GM21576 (cell line): ENCODE measurements around the gene CD44.

ENCODE experiments used
- ATAC-seq: cut with Tn5 transposase; IDR thresholded peaks from one replicate; pipeline ENCODE4 v1.9.1; 2021; ENCODE audit warnings: mild to moderate bottlenecking, moderate library complexity; ENCODE audit not compliant: unreplicated experiment

Gene CD44

DNA sequence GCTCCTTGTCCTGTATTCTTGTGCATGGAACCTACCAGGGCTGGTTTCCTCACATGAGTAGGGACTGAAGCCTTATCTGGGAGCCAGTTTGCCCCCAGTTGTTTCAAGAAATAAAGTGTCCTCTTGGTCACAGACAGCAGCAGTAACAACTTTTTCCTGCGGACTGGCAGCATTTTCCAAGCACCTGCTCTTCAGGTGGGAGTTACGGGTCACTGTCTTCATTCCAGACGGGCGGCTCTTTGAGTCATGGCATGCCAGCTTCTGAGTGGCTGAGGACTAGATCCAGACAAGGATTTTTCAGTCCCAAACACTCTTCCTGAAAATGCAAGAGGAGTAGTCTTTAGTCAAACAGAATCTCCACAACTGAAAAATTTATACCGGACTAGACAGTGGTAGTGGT, 2.7 kb upstream of the CD44 start:
- ATAC-seq, result no peak

DNA sequence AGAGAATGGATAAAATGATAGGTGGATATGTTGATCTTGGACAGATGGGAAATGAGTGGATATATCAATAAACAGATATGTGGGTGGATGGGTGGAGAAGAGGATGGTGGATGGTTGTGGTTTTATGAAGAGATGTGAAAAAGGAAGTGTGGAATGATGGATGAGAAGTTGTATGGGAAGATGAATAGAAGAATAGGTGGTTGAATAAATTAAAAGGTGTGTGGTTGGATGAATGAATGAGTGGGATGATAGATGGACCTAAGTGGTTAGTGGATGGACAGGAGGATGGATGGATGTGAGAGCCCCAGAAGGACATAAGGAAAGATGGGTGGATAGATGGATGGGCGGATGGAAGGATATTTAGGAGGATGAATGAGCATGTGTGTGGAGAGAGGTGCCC, 913 bp upstream of the CD44 start:
- ATAC-seq, result no peak

- ATAC-seq, result no peak
Observed at GRCh38 chr11:35138606-35138942, 397 bp upstream of the CD44 start.

DNA sequence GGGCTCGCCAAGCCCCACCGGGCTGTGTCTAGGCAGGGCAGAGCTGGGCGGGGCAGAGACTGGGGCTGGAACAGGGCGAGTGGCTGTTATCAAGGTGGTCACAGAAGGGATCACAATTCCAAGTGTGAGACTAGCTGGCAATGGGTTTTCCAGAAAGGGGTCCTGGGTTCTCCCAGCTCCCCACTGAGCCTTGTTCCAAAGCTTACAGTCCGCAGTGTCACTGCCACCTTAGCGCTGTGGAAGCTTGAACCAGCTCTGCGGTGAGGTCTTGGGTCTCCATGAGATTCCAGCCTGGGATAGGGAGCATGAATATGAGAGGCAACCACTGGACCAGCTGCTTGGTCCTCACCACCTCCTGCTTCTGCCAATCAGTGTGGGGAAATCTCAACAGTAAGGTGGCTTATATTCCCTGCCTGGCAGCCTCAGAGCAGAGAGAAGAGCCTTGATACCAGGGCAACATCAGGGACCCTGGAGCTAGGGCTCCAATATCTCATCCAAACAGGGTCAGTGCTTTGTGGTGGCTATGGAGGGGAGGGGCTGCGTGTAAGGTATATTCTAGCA, 831 bp downstream of the CD44 start:
- no peak for ATAC-seq

- no peak for ATAC-seq
Observed at GRCh38 chr11:35141071-35141470, 2.1 kb downstream of the CD44 start.

GRCh38 chr11:35141571-35141971, 2.6 kb downstream of the CD44 start:
- ATAC-seq, result no peak

- no peak for ATAC-seq
Observed at GRCh38 chr11:35142481-35143075, 3.6 kb downstream of the CD44 start.

- no peak for ATAC-seq
Observed at GRCh38 chr11:35143297-35144135, 4.5 kb downstream of the CD44 start.

GRCh38 chr11:35144136-35144741, 5.3 kb downstream of the CD44 start:
- peak; percentile 55 for ATAC-seq

DNA sequence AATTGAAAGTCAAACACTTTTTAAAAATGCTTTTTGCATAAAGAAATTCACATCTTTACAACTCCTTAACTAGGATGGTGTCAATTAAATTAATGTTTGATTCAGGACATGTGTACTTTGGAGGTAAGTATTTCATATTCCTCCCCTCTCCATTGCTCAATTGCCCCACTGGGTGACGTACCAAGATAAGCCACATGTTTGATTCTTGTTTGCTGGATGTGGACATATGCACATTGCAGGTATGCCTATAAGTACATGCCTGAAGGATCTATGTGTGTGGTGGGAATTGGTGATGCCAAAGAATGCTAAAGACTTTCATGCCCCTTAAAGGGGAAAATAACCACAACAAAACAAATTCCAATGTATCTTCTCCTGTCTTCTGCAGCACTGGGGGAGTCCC, 5.8 kb downstream of the CD44 start:
- ATAC-seq, result no peak

DNA sequence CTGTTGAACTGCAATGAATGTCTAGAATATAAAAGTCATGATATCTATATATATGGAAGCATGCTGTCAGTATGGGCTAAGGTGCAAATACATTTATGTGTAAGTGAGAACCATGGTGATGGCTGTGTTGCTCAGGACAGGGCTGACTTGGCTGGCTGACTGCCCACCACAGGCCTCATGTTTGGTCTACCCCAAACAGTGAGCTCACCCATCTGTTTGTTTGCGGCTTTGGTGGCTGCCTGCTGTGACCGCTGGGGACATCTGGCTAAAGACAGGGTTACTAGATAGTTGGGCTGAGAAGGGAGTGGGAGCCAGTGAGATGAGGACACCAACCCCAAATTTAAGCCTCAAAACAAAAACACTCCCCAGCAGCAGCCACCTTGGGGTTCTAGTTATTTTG, 6.3 kb downstream of the CD44 start:
- peak; percentile 43 for ATAC-seq

- peak; percentile 28 for ATAC-seq
Observed at GRCh38 chr11:35146074-35146521, 7.1 kb downstream of the CD44 start.

DNA sequence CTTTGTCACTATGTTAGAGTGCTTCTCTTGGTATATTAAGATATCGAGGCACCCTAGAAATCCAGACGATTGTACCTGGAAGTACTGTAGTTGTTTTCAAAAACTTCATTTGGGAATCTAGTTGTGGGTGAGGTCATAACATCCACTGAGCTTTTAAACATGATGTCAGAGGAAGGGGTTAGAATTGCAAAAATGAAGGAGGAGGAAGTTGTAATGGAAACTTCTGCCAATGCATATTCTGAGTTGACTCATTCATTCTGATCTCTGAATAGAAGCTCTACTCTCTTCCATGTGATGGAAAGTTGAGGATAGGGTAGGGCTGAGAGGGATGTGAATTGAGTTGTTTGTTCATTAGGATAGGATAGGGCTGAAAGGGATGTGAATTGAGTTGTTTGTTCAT, 7.7 kb downstream of the CD44 start:
- ATAC-seq, result no peak

DNA sequence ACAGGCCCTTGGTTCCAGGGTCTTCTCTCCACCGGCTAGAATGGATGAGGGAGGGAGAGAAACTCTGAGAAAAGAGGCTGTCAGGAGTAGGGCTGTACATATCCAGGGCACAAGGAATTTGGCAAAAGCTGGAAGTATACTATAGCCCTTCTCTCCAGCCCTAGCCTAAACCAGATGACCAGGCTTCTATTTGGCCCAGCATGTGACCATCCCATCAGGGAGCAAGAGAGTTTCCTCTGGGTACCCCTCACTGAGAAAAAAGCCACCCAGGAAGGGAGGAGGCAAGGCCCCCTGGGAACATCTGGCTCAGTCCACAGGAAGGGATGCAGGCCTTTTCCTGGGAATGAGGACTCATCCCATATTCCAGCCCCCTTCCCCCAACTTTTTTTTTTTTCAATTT, 8.3 kb downstream of the CD44 start:
- no peak for ATAC-seq

DNA sequence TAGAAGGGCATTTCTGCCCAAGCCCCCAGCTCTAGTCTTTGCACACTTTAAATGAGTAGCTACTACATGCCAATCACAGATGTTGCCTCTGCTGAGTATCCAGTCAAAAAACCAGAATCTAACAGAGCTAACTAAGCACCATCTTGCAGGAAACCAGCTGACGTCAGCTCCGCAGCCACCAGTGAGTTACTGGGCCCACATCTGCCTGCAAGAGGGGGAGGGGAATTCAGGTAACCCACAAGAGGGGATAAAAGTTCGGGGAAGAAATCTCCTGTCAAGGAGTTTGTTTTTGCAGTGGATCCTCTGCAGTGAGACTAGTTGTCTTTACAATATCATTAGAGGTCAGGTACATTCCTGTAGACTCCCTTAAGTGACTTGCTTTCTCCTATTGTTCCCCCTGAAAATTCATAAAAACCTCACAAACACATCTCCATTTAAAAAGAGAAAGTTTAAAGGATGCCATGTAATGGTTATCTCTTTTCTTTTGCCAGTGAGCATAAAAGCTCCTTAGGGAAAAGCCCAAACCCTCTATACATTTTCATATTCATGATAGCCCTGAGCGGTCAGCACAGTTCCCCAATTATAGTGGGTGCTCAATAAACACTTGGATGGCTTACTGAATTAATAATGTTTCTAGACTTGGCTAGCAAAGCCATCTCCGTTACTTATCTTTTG, 9.3 kb downstream of the CD44 start:
- no peak for ATAC-seq

DNA sequence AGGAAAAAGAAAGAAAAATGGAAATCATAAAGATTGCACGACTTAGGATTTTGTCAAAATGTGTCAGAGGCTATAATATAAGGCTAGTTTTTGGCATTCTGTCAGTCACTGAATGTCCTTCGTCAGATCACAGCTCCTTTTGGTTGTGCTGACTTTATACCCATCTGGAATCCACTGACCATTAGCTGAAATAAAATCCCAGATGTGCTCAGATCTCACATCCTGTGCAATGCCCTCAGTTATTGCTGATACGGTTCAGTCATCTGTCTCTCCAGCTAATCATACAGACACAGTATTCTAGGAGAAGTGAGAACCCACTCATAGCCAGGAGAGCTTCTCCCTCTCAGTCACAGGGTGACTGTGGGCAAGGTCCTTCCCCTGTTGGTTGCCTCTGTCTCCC, 11.5 kb downstream of the CD44 start:
- ATAC-seq, result no peak

DNA sequence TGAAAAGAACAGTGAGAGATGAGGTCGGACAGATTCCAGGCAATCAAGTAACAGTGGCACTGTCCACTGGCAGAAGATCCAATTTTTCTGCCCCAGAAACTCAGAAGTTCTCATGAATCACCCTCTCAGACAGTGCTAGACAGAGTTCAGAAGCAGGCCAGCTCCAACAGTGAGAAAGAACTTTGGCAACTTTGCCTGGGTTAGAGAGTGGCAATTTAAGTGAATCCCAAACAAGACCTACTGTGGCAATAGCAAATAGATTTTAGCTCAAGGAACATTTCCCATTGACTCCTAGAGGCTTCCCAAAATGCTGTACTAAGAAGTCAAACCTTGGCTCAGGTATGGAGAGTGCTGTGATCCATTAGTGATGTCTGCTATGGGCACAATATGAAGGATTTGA, 12.3 kb downstream of the CD44 start:
- no peak for ATAC-seq

GRCh38 chr11:35151683-35152280, 12.8 kb downstream of the CD44 start:
- ATAC-seq, result no peak

- ATAC-seq, result no peak
Observed at GRCh38 chr11:35152575-35152974, 13.6 kb downstream of the CD44 start.

- no peak for ATAC-seq
Observed at GRCh38 chr11:35153280-35153679, 14.3 kb downstream of the CD44 start.

GRCh38 chr11:35154952-35155351, 16.0 kb downstream of the CD44 start:
- no peak for ATAC-seq
